ENCODE results near the gene LAPTM4A.
"Not testable (repeated sequence)": the region's sequence is repeated elsewhere in the genome, so short reads cannot be mapped to it uniquely, and the experiment has no call there.

LAPTM4A gene

DNA sequence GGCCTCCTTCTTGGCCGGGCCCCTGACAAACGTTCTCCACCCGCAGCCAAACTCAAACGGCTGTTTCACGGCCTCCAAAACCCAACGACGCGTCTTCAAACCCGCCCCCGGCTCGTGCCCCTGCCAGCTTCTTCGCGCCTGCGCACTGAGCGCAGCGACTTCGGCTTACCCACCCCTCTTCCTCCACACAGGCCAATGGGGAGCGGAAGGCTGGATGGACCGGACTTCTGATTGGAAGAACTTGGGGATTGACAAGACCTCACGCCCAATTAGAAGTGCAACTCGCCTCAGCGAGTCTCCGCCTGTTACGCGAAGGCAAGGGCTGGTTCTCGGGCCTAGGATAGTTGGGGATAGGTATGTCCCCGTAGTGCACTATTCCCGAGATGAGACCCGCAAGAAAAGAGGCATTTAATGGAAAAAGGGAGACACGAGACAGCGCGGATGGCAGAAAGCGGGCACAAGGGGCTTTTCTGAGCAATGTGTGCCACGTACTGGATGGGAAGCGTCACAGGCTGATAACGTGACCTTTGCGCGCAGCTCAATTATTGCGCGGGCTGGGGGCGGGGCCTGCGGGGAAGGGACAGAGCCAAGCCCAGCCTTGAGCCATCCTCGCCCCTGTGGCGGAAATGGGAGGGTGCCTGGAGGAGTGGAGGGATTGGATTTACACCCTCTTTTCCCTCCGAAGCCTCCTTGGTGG lies at the start of gene LAPTM4A:
TSS of gene LAPTM4A (minus strand) at position 97 of the 697 bp plus-strand sequence. CDS start 108 bp downstream, outside the sequence.
- peak; percentile 97 to 99 for DNase-seq

- DNase-seq, result no peak
These were observed 49.3 kb upstream of the LAPTM4A start for GRCh38 chr2:20100711-20101110.

DNA sequence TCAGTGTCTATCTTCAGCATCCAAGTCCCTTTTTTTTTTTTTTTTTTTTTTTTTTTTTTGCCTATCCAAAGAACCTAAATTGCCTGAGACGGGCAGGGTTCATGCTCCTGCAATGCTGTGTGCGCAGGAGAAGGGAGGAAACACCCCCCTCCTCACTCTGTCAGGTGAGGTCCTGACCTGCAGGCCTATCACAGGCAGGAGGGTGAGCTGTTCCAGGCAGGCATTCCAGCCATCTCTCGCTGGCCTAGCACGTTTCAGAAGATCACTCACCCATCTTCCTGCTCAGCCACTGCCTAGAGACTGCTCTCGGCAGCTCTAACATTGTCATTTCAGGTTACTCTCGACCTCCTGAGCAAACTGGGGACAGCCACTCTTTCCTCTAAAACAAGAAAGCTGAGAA lies 48.4 kb upstream of the LAPTM4A start:
- no peak for DNase-seq

GRCh38 chr2:20097889-20098714 lies 46.7 kb upstream of the LAPTM4A start:
- DNase-seq, result peak; percentile 48 to 78

DNA sequence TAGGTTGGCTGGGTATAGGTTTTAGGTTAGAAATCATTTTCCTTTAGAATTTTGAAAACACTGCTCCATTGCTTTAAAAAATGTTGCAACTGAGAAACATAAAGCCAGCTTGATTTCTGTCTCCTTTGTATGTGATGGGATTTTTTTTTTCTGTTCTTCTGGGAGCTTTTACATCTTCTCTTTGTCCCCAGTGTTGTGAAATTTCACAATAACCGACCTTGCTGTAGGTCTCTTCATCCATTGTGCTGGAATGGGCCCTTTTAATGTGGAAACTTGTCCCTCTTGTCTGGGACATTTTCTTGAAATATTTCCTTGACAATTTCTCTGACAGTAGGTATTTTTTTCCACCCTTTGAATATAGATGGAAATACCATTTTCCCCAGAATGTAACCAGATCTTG lies 44.0 kb upstream of the LAPTM4A start:
- no peak for DNase-seq

- no peak for DNase-seq
These were observed 43.5 kb upstream of the LAPTM4A start for GRCh38 chr2:20094955-20095354.

DNA sequence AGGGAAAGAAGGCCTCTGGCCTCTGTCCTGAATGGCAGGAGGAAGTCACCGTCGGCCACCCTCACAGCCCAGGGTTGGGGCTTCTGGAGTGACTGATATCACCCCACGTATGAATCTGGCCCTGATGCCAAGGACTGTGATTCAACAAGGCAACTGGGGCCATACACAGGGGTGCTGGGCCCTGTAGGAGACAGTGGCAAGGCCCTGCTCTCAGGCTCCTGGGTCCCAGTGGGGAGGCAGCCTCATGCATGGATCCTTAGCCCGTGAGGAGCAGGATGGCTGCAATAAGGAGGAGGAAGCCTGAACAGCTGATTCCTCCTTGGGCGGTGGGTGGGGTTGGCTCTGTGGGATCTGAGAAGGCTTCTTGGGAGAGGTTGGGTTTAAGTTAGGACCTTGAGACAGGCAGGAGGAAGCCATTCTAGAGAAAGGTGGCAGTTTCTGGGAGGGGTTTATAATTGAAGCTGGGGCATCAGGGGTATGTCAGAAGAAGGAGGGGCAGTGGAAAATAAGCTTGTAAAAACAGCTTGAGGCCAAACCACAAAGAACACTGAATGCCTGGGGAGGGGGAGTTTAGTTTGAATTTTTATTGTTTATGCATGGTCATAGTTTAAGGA lies 42.8 kb upstream of the LAPTM4A start:
- no peak for DNase-seq

DNA sequence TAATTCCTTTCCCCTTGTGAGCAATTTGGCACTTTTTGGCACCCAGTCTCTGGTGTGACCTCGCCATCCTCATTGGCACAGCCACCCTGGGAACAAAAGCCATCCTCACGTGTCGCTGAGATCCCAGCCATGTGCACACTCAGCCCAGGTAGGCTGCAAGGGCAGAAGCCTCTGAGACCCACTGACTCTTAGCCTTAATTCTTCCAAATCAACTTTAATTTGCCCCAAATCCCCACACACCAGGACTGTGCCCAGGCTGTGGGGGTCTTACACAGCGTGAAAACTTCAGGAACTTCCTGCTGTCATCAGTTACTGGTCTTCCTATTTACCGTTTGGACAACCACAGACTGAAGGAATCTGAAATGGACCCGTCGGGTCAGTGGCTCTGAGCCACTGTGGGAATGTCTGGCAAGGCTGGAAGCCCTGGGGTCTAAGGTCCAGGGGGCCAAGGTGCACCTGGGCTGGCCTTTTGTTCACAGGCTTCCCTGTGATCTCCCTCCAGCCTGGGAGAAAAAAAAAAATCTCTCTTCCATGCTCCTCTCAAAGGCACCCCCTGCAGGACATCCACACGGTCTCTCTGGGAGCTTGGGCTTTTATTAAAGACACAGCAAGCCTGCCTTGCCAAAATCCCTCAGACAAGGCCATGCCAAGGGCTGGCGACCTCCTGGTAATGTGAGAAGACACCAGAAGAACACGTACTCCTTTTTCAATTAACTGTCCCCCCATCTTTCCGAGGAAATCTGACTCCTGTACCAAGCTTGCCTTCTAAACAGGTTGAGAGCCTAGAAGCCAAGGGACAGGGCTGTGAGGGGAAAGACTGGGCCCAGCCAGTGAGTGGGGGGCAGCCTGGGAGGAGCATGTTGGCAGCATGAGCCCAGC lies 42.1 kb upstream of the LAPTM4A start:
- peak; percentile 54 to 80 for DNase-seq

DNA sequence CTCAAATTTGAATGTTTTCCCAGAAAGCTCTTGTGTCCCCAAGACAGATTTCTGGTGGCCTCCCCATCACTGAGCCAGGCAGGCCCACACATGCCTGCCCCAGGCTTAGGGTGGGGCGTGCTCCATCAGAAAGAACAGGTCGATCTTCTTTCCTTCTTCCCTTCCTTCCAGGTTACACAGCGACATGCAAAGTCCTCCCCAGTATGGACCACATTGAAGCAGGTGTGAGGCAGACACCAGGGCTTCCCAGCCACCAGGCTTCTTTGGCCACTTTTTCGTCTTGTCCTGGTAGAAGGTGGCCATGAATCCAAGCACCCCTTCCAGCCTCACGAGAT lies 41.4 kb upstream of the LAPTM4A start:
- DNase-seq, result no peak

- no peak for DNase-seq
These were observed 40.9 kb upstream of the LAPTM4A start for GRCh38 chr2:20092226-20092900.

DNA sequence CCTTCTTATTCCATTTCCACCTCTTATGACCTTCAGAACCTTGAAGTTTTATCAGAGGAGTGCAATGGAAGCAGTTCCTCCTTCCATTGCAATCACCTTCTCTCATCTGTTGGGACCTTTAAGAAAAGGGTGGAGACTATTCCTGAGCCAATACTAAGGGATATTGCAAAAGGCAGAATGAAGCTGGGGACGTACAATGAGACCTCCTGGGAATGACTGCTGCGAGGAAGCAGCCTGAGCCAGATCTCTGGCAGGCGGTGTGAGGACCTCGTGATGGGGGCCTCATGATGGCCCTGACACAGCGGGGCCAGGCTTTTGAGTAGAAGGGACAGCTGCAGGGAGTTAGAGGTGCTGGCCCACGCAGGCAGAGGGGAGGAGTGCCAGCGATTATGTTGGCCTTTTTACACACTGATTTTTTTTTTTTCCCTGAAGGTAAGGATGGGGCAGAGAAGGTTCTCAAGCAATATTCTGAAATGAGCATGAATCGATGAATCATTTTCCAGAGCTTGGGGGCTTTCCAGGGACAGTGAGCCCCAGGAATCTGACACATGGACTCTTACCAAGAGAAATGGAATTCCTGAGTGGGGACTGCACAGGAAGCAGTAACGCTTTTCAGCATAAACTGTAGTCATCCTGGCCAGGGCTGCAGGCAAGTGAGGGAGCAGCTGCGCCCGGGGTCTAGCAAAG lies 40.0 kb upstream of the LAPTM4A start:
- peak in 1 of 2 experiments; percentile 49 for DNase-seq

DNA sequence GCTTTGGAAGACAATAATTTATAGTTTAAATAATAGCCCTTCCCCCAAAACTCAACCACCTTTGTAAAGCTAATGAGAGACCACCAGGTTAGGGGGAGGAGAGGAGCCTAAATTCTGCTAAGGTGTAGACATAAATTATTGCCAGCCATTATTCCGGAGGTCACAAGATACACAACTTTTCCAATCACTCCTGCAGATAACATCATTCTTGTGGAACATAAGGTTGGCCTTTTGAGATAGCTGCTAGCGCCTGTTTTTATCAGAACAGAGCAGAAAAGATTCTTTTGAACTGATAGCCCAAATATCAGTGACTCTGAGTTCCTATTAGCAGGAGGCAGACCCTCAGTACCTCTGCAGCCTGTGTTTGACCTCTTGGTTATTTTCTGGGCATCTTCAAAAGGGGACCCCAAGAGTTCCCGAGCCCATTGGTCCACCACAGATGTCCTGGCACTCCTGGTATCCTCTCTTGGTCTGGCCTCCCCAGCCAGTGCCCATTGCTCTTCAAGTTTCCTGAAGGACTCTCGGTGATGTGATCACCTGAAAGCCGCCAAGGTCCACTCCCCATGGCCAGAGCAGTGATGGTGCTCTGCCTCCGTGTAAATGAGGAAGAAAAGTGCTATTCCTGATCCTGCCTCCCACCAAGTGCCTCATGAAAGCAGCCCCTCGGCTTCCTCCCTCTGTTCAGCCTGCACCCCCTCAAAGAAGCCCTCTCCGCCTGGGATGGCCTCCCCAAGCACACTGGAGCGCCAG lies 38.5 kb upstream of the LAPTM4A start:
- DNase-seq, result no peak

- DNase-seq, result not testable (repeated sequence)
These were observed 34.5 kb upstream of the LAPTM4A start for GRCh38 chr2:20085909-20086308.

DNA sequence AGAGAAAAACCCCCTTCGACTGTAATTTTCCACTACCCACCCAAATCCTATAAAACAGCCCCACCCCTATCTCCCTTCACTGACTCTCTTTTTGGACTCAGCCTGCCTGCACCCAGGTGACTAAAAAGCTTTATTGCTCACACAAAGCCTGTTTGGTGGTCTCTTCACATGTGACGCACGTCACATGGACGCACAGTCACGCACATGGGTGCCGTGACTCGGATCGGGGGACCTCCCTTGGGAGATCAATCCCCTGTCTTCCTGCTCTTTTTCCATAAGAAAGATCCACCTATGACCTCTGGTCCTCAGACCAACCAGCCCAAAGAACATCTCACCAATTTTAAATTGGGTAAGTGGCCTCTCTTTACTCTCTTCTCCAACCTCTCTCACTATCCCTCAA lies 31.4 kb upstream of the LAPTM4A start:
- DNase-seq, result not testable (repeated sequence)

GRCh38 chr2:20081841-20082240 lies 30.4 kb upstream of the LAPTM4A start:
- no peak for DNase-seq

- no peak for DNase-seq
These were observed 29.5 kb upstream of the LAPTM4A start for GRCh38 chr2:20080839-20081415.

GRCh38 chr2:20080428-20080827 lies 29.0 kb upstream of the LAPTM4A start:
- no peak for DNase-seq

- DNase-seq, result no peak
These were observed 28.2 kb upstream of the LAPTM4A start for GRCh38 chr2:20079546-20080115.

DNA sequence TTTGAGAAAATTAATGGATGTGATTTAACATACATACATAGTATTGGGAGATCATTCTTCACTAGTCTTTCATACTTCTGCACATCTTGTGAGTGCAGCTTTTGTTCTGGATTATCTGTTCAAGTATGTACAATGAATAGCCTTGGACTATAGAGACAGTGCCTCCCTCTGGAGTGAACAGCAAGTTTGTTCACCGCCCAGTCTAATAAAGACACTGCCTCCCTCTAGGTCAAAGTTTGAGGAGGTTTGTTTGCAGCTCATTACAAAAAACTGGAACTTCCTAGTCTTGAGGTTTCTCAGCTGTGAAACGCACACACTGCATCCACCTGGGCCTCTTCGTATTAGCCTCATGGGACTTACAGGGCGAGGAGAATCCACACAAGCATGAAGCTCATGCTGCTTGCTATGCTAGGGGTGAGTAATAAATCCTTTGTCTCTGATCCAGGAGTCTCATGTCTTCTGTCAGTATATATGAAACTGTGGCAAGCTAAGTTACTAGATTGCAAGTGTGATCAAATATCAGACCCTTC lies 26.0 kb upstream of the LAPTM4A start:
- no peak for DNase-seq

- no peak for DNase-seq
These were observed 25.3 kb upstream of the LAPTM4A start for GRCh38 chr2:20076757-20077156.
